Trophoblast cell (in vitro differentiated cells and primary cell): Measurements from ENCODE around the gene OLIG1.

Experiments
- DNase-seq, 2 donors: peaks; one replicate each; pipeline ENCODE4 v3.0.0-alpha.2; 2016
- H2AFZ ChIP-seq: 2 replicates; pipeline ENCODE4 v1.6.1; 2013; ENCODE audit warnings: low read length, moderate library complexity, mild to moderate bottlenecking; ENCODE audit not compliant: insufficient read depth, poor library complexity
- H2AK5ac ChIP-seq: 2 replicates; pipeline ENCODE4 v1.6.1; 2013; ENCODE audit warnings: mild to moderate bottlenecking, low read length
- H2BK120ac ChIP-seq: 2 replicates; pipeline ENCODE4 v1.6.1; 2013; ENCODE audit warnings: low read length, mild to moderate bottlenecking, moderate library complexity; ENCODE audit not compliant: insufficient read depth, poor library complexity
- H2BK12ac ChIP-seq: 2 replicates; pipeline ENCODE4 v1.6.1; 2013; ENCODE audit warnings: mild to moderate bottlenecking, low read length, moderate library complexity
- H2BK5ac ChIP-seq: 2 replicates; pipeline ENCODE4 v1.6.1; 2013; ENCODE audit warnings: low read length, low read depth, moderate library complexity, mild to moderate bottlenecking; ENCODE audit not compliant: poor library complexity
- H3K14ac ChIP-seq: 2 replicates; pipeline ENCODE4 v1.6.1; 2013; ENCODE audit warnings: mild to moderate bottlenecking, low read length
- H3K18ac ChIP-seq: 2 replicates; pipeline ENCODE4 v1.6.1; 2013; ENCODE audit warnings: mild to moderate bottlenecking, low read length
- H3K23ac ChIP-seq: 2 replicates; pipeline ENCODE4 v1.6.1; 2013; ENCODE audit warnings: low read length
- H3K27ac ChIP-seq: 2 replicates; pipeline ENCODE4 v1.5.1; 2013; ENCODE audit warnings: low read depth, mild to moderate bottlenecking, inconsistent platforms, low read length, moderate library complexity
- H3K27me3 ChIP-seq: 2 replicates; pipeline ENCODE4 v1.6.1; 2013; ENCODE audit warnings: inconsistent platforms, mild to moderate bottlenecking, low read length, moderate library complexity; ENCODE audit not compliant: insufficient read depth
- H3K36me3 ChIP-seq, 2 experiments: 1 replicate in 1 of 2; 2 replicates in 1 of 2; pipeline ENCODE4 v1.6.1; 2013; ENCODE audit warnings: low read length in 2 of 2, mild to moderate bottlenecking in 2 of 2, moderate library complexity in 1 of 2; ENCODE audit not compliant: insufficient read depth in 2 of 2, control insufficient read depth in 1 of 2
- H3K4ac ChIP-seq: 2 replicates; pipeline ENCODE4 v1.6.1; 2013; ENCODE audit warnings: low read depth, mild to moderate bottlenecking, low read length, moderate library complexity
- H3K4me1 ChIP-seq, 2 experiments: 1 replicate in 1 of 2; 2 replicates in 1 of 2; pipeline ENCODE4 v1.6.1; 2013; ENCODE audit warnings: low read length in 2 of 2, mild to moderate bottlenecking in 2 of 2, moderate library complexity in 1 of 2; ENCODE audit not compliant: insufficient read depth in 2 of 2, control insufficient read depth in 1 of 2
- H3K4me2 ChIP-seq: 2 replicates; pipeline ENCODE4 v1.6.1; 2013; ENCODE audit warnings: inconsistent platforms, mild to moderate bottlenecking, low read length, moderate library complexity
- H3K4me3 ChIP-seq: 2 replicates; pipeline ENCODE4 v1.5.1; 2013; ENCODE audit warnings: mild to moderate bottlenecking, low read depth, low read length, inconsistent platforms
- H3K79me1 ChIP-seq: one replicate; pipeline ENCODE4 v1.6.1; 2013; ENCODE audit warnings: low read length
- H3K79me2 ChIP-seq: 2 replicates; pipeline ENCODE4 v1.6.1; 2013; ENCODE audit warnings: low read length, mild to moderate bottlenecking; ENCODE audit not compliant: control insufficient read depth, insufficient read depth, poor library complexity
- H3K9ac ChIP-seq: 2 replicates; pipeline ENCODE4 v1.6.1; 2013; ENCODE audit warnings: mild to moderate bottlenecking, low read length
- H3K9me3 ChIP-seq: 2 replicates; pipeline ENCODE4 v1.6.1; 2013; ENCODE audit warnings: low read depth, mild to moderate bottlenecking, control low read depth, inconsistent platforms, low read length; ENCODE audit not compliant: insufficient read depth
- H4K12ac ChIP-seq: 2 replicates; pipeline ENCODE4 v1.6.1; 2013; ENCODE audit warnings: low read depth, mild to moderate bottlenecking, low read length, moderate library complexity
- H4K8ac ChIP-seq: 2 replicates; pipeline ENCODE4 v1.6.1; 2013; ENCODE audit warnings: low read depth, mild to moderate bottlenecking, low read length, moderate library complexity
- H4K91ac ChIP-seq: one replicate; pipeline ENCODE4 v1.6.1; 2013; ENCODE audit warnings: low read depth, mild to moderate bottlenecking, low read length, moderate library complexity
- WGBS: extraction: QIAGEN DNeasy Blood & Tissue Kit; methylation state at CpG from one replicate; pipeline ENCODE4 v1.1.7; 2013; ENCODE audit warnings: missing lambda C conversion rate; ENCODE audit not compliant: insufficient read length, insufficient coverage; ENCODE audit errors: extremely low coverage; 5-methylcytosine and 5-hydroxymethylcytosine counted together

OLIG1 gene

GRCh38 chr21:33110340-33110715 lies 40.4 kb downstream of the OLIG1 start:
- Histone ChIP-seq H2BK120ac (no peak overlapping the region), H4K8ac (no peak overlapping the region), H2AFZ (no peak overlapping the region), H3K79me2 (no peaks in the 10 kb centered on the region), H3K27ac (no peak overlapping the region), H3K36me3 (no peaks in the 10 kb centered on the region), H3K23ac (no peak overlapping the region), H4K12ac (no peak overlapping the region), H4K91ac (no peak overlapping the region), H3K4me3 (no peak overlapping the region), H2AK5ac (no peak overlapping the region), H2BK12ac (no peak overlapping the region), H3K27me3 (peaks cover 6% of the 10 kb centered on the region), H3K9ac (no peak overlapping the region), H3K4me2 (no peak overlapping the region), H3K9me3 (peaks cover 3% of the 10 kb centered on the region), H3K14ac (no peak overlapping the region), H3K18ac (no peak overlapping the region), H3K4me1 (peaks cover 0 to 4% of the 10 kb centered on the region in 2 experiments), H3K79me1 (no peaks in the 10 kb centered on the region), H2BK5ac (no peak overlapping the region), H3K4ac (no peak overlapping the region)
- WGBS = no CpG with 5 or more reads among the region's 9 CpGs
- DNase-seq = no peak

GRCh38 chr21:33111577-33111976 lies 41.6 kb downstream of the OLIG1 start:
- no peak overlapping the region for H3K27ac ChIP-seq
- H3K9me3 ChIP-seq = peaks cover 3% of the 10 kb centered on the region
- no peak overlapping the region for H3K4me2 ChIP-seq
- no peak overlapping the region for H3K9ac ChIP-seq
- no peak overlapping the region for H2BK120ac ChIP-seq
- WGBS = no CpG with 5 or more reads among the region's 6 CpGs
- H3K14ac ChIP-seq = no peak overlapping the region
- H3K4ac ChIP-seq = no peak overlapping the region
- H4K91ac ChIP-seq = no peak overlapping the region
- no peak overlapping the region for H3K23ac ChIP-seq
- H3K4me3 ChIP-seq = no peak overlapping the region
- H4K12ac ChIP-seq = no peak overlapping the region
- no peak overlapping the region for H2BK5ac ChIP-seq
- no peak overlapping the region for H2BK12ac ChIP-seq
- no peak overlapping the region for H3K18ac ChIP-seq
- peaks cover 0 to 4% of the 10 kb centered on the region in 2 experiments for H3K4me1 ChIP-seq
- H2AFZ ChIP-seq = no peak overlapping the region
- DNase-seq = no peak
- H3K36me3 ChIP-seq = no peaks in the 10 kb centered on the region
- H3K79me2 ChIP-seq = no peaks in the 10 kb centered on the region
- no peak overlapping the region for H2AK5ac ChIP-seq
- H3K79me1 ChIP-seq = no peaks in the 10 kb centered on the region
- H4K8ac ChIP-seq = no peak overlapping the region
- H3K27me3 ChIP-seq = peaks cover 6% of the 10 kb centered on the region

- H4K8ac ChIP-seq = no peak overlapping the region
- DNase-seq = no peak
- no peak overlapping the region for H3K4ac ChIP-seq
- no peak overlapping the region for H2BK12ac ChIP-seq
- no peaks in the 10 kb centered on the region for H3K79me1 ChIP-seq
- H3K27me3 ChIP-seq = peaks cover 6% of the 10 kb centered on the region
- no peak overlapping the region for H3K18ac ChIP-seq
- no peak overlapping the region for H2AFZ ChIP-seq
- no peak overlapping the region for H4K91ac ChIP-seq
- H3K14ac ChIP-seq = no peak overlapping the region
- no CpG with 5 or more reads among the region's 5 CpGs for WGBS
- H3K23ac ChIP-seq = no peak overlapping the region
- H3K4me1 ChIP-seq = peaks cover 0 to 4% of the 10 kb centered on the region in 2 experiments
- H4K12ac ChIP-seq = no peak overlapping the region
- H2AK5ac ChIP-seq = no peak overlapping the region
- no peaks in the 10 kb centered on the region for H3K36me3 ChIP-seq
- no peak overlapping the region for H3K27ac ChIP-seq
- H3K79me2 ChIP-seq = no peaks in the 10 kb centered on the region
- H3K9me3 ChIP-seq = peaks cover 3% of the 10 kb centered on the region
- no peak overlapping the region for H3K9ac ChIP-seq
- no peak overlapping the region for H3K4me3 ChIP-seq
- no peak overlapping the region for H3K4me2 ChIP-seq
- H2BK120ac ChIP-seq = no peak overlapping the region
- no peak overlapping the region for H2BK5ac ChIP-seq
These were observed 42.2 kb downstream of the OLIG1 start for GRCh38 chr21:33112151-33112550.

- no peak overlapping the region for H2AK5ac ChIP-seq
- no peak overlapping the region for H3K9ac ChIP-seq
These were observed 42.7 kb downstream of the OLIG1 start for GRCh38 chr21:33112681-33113080.

More at GRCh38 chr21:33112681-33113080, 42.7 kb downstream of the OLIG1 start:
- Histone ChIP-seq H2AFZ (no peak overlapping the region), H4K91ac (no peak overlapping the region), H3K4ac (no peak overlapping the region), H3K79me1 (no peaks in the 10 kb centered on the region), H3K18ac (no peak overlapping the region), H2BK12ac (no peak overlapping the region), H3K14ac (no peak overlapping the region), H3K4me2 (no peak overlapping the region), H3K4me3 (no peak overlapping the region), H2BK5ac (no peak overlapping the region), H3K23ac (no peak overlapping the region), H3K4me1 (peaks cover 0 to 4% of the 10 kb centered on the region in 2 experiments), H4K8ac (no peak overlapping the region), H2BK120ac (no peak overlapping the region), H3K79me2 (no peaks in the 10 kb centered on the region), H3K9me3 (peaks cover 3% of the 10 kb centered on the region), H3K27ac (no peak overlapping the region), H4K12ac (no peak overlapping the region), H3K27me3 (peaks cover 6% of the 10 kb centered on the region), H3K36me3 (no peaks in the 10 kb centered on the region)
- no peak for DNase-seq
- no CpG with 5 or more reads among the region's 4 CpGs for WGBS
